CD4-positive, alpha-beta T cell treated with Interferon gamma for 1 hour (primary cell): Measurements from ENCODE around the gene SYVN1.

Experiments used
- DNase-seq: peaks from one replicate; pipeline ENCODE4 v3.0.0-alpha.2; 2020

The SYVN1 gene

GRCh38 chr11:65085446-65085845 is 48.9 kb downstream of the SYVN1 start:
- no peak for DNase-seq

- DNase-seq = no peak
Measured at GRCh38 chr11:65084598-65085375, 49.5 kb downstream of the SYVN1 start.

- peak; percentile 96 for DNase-seq
Measured at GRCh38 chr11:65083834-65084597, 50.3 kb downstream of the SYVN1 start, which contains the start of the genes CDCA5 and ZFPL1. Gene CDCA5 (minus strand): TSS chr11:65084040. CDS start chr11:65083978, 62 bp downstream. Gene ZFPL1 (plus strand): TSS chr11:65084222. CDS start chr11:65084699, 477 bp downstream.

DNA sequence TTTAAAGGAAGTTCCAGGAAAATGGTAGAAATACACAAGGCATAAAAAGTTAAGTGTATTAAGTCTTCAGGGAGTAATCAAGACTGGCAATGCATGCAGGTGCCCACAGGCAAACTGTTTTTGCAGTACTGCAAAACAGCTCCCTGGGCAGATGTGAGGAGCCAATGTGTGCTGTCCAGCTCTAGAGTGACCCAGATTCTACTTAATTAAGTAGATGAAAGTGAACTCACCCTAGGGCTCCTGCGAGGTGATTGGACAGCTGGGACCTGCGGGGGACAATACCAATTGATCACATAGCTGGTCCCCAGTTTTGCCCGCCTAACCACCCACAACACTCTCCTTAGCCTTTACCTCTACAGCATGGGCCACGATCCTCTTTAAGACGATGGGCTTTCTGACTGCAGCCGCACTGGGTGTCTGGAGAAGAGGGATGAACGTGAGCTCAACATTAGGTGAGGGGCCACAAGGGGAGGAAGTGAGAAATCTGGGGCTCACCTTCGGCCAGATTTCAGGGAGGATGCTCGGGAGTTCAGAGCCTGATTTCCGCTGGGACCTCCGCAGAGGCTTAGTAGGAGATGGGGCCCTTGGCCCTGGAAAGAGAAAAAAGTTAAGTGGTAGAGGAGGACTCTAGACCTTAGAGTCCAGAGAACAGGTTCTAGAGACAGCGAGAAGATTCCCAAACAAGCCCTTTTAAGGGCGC is 51.0 kb downstream of the SYVN1 start:
- DNase-seq = no peak

GRCh38 chr11:65078786-65079342 is 55.5 kb downstream of the SYVN1 start:
- DNase-seq = no peak

GRCh38 chr11:65078151-65078550 is 56.2 kb downstream of the SYVN1 start:
- peak; percentile 66 for DNase-seq

DNA sequence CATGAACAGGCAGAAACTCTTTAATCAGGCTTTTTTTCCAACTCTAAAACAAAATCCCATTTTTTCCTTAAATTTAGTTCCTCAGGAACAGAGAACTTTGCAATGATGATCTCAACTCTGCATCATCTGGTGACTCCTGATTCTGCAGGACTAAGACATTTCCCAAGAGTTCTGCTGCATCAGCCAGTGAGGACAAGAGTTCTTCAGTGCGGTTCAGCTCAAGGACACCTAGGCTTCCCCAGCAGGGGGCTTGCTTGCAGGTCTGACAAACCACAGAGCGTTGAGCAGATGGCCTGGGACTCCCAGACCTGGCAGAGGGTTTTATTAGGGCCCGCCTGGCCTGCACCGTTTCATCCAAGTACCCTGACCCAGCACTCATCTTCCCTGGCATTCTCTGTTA is 56.9 kb downstream of the SYVN1 start:
- DNase-seq = no peak
